Measurements from ENCODE around the gene TMEM253. TPM values are rescaled to one million over a fixed set of nuclear protein-coding genes. Genes with fewer than 3 reads are reported as not detected.

Gene TMEM253
- total RNA-seq, 2 experiments from 2014 or later = not detected

DNA sequence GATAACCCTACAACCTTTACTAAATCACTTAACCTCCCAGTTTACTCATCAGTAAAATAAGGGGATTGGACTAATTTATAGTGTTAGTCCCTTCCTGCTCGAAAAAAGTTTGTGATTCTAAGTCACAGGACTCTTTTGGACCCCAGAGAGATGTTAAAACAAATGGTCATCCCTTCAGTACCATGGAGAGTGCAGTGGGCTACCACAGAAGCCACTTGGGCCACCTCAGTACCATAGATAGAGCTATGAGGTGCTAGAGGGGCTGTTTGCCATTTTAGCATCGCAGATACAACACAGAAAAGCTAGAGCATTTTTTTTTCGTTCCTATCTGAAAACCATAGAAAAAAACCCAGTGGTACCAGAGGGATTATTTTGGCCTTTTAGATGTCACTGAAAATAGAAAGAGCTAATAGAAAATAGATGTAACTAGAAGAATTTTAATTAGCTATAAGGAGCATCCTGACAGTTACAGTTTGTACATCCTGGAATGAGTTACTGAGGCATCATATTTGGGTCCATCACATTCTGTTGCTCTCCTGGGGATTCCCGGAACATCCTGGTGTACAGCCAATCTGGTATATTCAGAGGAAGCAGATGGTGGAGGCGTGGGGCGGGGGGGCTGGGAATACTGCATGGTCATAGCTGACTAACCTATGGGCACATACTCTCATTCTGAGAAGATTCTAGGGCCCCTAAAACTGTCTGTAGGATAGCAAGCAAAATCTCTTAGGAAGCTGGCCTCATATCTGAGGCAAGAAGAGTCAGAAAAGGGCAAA lies 5.2 kb upstream of the TMEM253 start:
- Mint-ChIP-seq H3K9me3 (no peaks in the 10 kb centered on the region), H3K27ac (peak overlapping the region; percentile 84), H3K4me3 (peak overlapping the region; percentile 88), H3K36me3 (ENCODE audit: low read depth) (peaks cover 6% of the 10 kb centered on the region), H3K27me3 (no peaks in the 10 kb centered on the region), H3K4me1 (ENCODE audit: low read depth) (peaks cover 38% of the 10 kb centered on the region)
- peaks cover 29% of the 10 kb centered on the region for H3K4me1 ChIP-seq (ENCODE audit: insufficient read depth, low read length)
- no peak for DNase-seq
- no peak overlapping the region for H3K4me3 ChIP-seq (ENCODE audit: low read length)
- H3K27ac ChIP-seq (ENCODE audit: low read depth in 1 of 2, low read length in 2 of 2) = peak overlapping the region in 1 of 2 donors; percentile 23
- CTCF ChIA-PET = interaction anchor here (0.7 to 7.3 kb wide), 6 partner anchors 9 to 90 kb away, joined by 3 to 116 read pairs (median 6); no protein-coding TSS in a partner anchor
- no peaks in the 10 kb centered on the region for H3K36me3 ChIP-seq (ENCODE audit: insufficient read depth, low read length)
- H3K27me3 ChIP-seq (ENCODE audit: control insufficient read depth in 1 of 2, insufficient read depth in 2 of 2, low read length in 2 of 2) = no peaks in the 10 kb centered on the region
- ATAC-seq (ENCODE audit: poor library complexity) = no peak
- H3K9me3 ChIP-seq (ENCODE audit: control insufficient read depth in 1 of 2, insufficient read depth in 1 of 2, low read length in 2 of 2) = no peaks in the 10 kb centered on the region
- POLR2A ChIA-PET = interaction anchor here (3.7 to 4.6 kb wide), 2 partner anchors 8 kb away, joined by 12 to 52 read pairs; no protein-coding TSS in a partner anchor
- TF ChIP-seq, protein P1, sequence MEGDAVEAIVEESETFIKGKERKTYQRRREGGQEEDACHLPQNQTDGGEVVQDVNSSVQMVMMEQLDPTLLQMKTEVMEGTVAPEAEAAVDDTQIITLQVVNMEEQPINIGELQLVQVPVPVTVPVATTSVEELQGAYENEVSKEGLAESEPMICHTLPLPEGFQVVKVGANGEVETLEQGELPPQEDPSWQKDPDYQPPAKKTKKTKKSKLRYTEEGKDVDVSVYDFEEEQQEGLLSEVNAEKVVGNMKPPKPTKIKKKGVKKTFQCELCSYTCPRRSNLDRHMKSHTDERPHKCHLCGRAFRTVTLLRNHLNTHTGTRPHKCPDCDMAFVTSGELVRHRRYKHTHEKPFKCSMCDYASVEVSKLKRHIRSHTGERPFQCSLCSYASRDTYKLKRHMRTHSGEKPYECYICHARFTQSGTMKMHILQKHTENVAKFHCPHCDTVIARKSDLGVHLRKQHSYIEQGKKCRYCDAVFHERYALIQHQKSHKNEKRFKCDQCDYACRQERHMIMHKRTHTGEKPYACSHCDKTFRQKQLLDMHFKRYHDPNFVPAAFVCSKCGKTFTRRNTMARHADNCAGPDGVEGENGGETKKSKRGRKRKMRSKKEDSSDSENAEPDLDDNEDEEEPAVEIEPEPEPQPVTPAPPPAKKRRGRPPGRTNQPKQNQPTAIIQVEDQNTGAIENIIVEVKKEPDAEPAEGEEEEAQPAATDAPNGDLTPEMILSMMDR (IDR thresholded peaks at IDR 0.05) = no peak
- intact Hi-C loops (cut with DNase I, micrococcal nuclease) = no loop called here

DNA sequence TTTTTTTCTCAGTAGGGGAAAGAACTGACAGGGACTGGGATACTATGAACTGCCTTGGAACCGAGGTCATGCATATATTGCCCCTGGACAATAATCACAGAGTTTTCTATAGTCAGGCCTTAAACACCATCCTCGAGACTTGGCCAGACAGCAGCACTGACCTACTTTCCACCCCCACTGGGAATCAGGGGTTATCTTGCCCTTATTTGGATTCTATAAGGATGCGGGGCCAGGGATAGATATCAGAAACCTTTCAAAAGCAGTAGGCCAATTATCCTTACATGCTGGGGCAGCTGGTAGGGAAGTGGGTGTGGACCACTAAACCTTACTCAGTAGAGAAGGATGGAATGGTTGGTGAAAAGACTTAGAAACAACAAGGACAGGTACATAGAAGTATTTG lies 4.4 kb upstream of the TMEM253 start:
- peaks cover 38% of the 10 kb centered on the region for H3K4me1 Mint-ChIP-seq (ENCODE audit: low read depth)
- peak overlapping the region; percentile 84 for H3K27ac Mint-ChIP-seq

DNA sequence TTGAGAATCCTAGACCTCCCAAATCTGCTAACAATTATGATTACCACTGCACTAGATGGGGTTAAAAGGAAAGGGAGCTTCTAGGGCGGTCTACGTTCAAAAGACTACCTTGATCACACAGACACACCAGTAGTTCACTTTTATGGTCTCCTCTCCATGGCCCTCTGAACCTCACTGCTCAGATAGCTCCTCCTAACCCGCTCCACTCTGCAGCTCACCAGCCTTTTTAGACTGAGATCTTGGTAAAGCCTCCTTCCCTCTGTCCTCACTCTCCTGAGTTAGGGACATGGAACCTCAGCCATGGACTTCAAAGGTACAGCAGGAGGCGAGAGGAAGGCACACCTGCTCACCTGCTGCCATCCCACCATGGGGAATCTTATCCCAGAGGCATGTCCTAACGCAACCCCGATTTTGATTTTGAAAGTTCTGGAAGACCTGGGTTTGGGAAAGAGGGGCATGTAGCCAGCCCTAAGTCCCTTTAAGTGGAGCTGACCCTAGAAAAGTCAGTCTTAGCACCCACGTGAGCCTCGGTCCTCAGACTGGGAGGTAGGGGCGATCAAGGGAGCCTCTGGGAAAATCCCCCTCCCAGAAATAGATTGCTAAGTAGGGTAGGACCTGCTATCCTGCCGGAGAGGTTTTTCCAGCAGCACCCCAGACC lies 3.8 kb upstream of the TMEM253 start:
- no peaks in the 10 kb centered on the region for H3K36me3 ChIP-seq (ENCODE audit: insufficient read depth, low read length)
- peaks cover 28% of the 10 kb centered on the region for H3K4me1 ChIP-seq (ENCODE audit: insufficient read depth, low read length)
- H3K4me1 Mint-ChIP-seq (ENCODE audit: low read depth) = peaks cover 38% of the 10 kb centered on the region
- POLR2A ChIA-PET = interaction anchor here (1.2 to 3.7 kb wide), 4 partner anchors 10 to 91 kb away, joined by 3 to 12 read pairs (median 4); no protein-coding TSS in a partner anchor
- CTCF ChIA-PET = interaction anchor here (0.7 to 7.3 kb wide), 6 partner anchors 9 to 126 kb away, joined by 3 to 116 read pairs (median 4); no protein-coding TSS in a partner anchor
- H3K4me3 Mint-ChIP-seq = peak overlapping the region; percentile 88
- H3K27me3 Mint-ChIP-seq = no peaks in the 10 kb centered on the region
- H3K36me3 Mint-ChIP-seq (ENCODE audit: low read depth) = peaks cover 6% of the 10 kb centered on the region
- peak in 1 of 14 experiments; percentile 39 for DNase-seq
- H3K27ac Mint-ChIP-seq = peak overlapping the region; percentile 84
- H3K27me3 ChIP-seq (ENCODE audit: control insufficient read depth in 1 of 2, insufficient read depth in 2 of 2, low read length in 2 of 2) = no peaks in the 10 kb centered on the region
- ATAC-seq (ENCODE audit: poor library complexity) = peak; percentile 27
- intact Hi-C loops (cut with DNase I, micrococcal nuclease) = no loop called here
- no peaks in the 10 kb centered on the region for H3K9me3 Mint-ChIP-seq
- peak overlapping the region; percentile 26 to 74 for H3K27ac ChIP-seq (ENCODE audit: low read depth in 1 of 2, low read length in 2 of 2)
- no peaks in the 10 kb centered on the region for H3K9me3 ChIP-seq (ENCODE audit: control insufficient read depth in 1 of 2, insufficient read depth in 1 of 2, low read length in 2 of 2)
- TF ChIP-seq, protein P1 (IDR thresholded peaks at IDR 0.05) = no peak
- H3K4me3 ChIP-seq (ENCODE audit: low read length) = peak overlapping the region; percentile 41

More for the DNA sequence above, 4.4 kb upstream of the TMEM253 start:
- ChIA-PET CTCF (interaction anchor here (0.7 to 7.3 kb wide), 5 partner anchors 10 to 125 kb away, joined by 3 to 116 read pairs (median 6); no protein-coding TSS in a partner anchor), POLR2A (interaction anchor here (1.2 to 3.7 kb wide), 3 partner anchors 9 to 90 kb away, joined by 3 to 12 read pairs (median 6); no protein-coding TSS in a partner anchor)
- TF ChIP-seq, protein P1 (IDR thresholded peaks at IDR 0.05) = no peak
- no peaks in the 10 kb centered on the region for H3K36me3 ChIP-seq (ENCODE audit: insufficient read depth, low read length)
- no peaks in the 10 kb centered on the region for H3K9me3 ChIP-seq (ENCODE audit: control insufficient read depth in 1 of 2, insufficient read depth in 1 of 2, low read length in 2 of 2)
- no peaks in the 10 kb centered on the region for H3K27me3 ChIP-seq (ENCODE audit: control insufficient read depth in 1 of 2, insufficient read depth in 2 of 2, low read length in 2 of 2)
- no peak overlapping the region for H3K4me3 ChIP-seq (ENCODE audit: low read length)
- intact Hi-C loops (cut with DNase I, micrococcal nuclease) = no loop called here
- ATAC-seq (ENCODE audit: poor library complexity) (no peak), DNase-seq (no peak)
- H3K27ac ChIP-seq (ENCODE audit: low read depth in 1 of 2, low read length in 2 of 2) = peak overlapping the region in 1 of 2 donors; percentile 74
- peaks cover 29% of the 10 kb centered on the region for H3K4me1 ChIP-seq (ENCODE audit: insufficient read depth, low read length)
- Mint-ChIP-seq H3K36me3 (ENCODE audit: low read depth) (peaks cover 6% of the 10 kb centered on the region), H3K27me3 (no peaks in the 10 kb centered on the region), H3K9me3 (no peaks in the 10 kb centered on the region), H3K4me3 (peak overlapping the region; percentile 88)
